Epithelial cell of proximal tubule (primary cell): ENCODE data around the gene BMPER. TPM values are rescaled to one million over a fixed set of nuclear protein-coding genes. Genes with fewer than 3 reads are reported as not detected.

Source experiments
- DNase-seq: peaks from one replicate; pipeline ENCODE4 v3.0.0-alpha.2; 2011; ENCODE audit warnings: low read depth
- H3K4me3 ChIP-seq: 2 replicates; pipeline ENCODE4 v1.5.1; 2011; ENCODE audit warnings: low read depth, mild to moderate bottlenecking, low read length
- CTCF ChIP-seq: conservative IDR thresholded peaks from 2 replicates; pipeline ENCODE4 v1.5.1; 2012; ENCODE audit warnings: low read depth, mild to moderate bottlenecking, low read length
- total RNA-seq: library from RNA; depleted of rRNA; stranded (reverse); fragments of >200 nt; gene quantifications from 2 replicates; pipeline ENCODE4 v1.2.3, GENCODE V29; 2015

Gene BMPER
- total RNA-seq, 1 donor from 2014 or later: 0.29 TPM

- no peak for TF ChIP-seq CTCF
- no peak for DNase-seq
- no peak overlapping the region for H3K4me3 ChIP-seq
Observed at GRCh38 chr7:34019301-34019790, 114.0 kb downstream of the BMPER start.

- H3K4me3 ChIP-seq: no peak overlapping the region
- DNase-seq: no peak
- no peak for TF ChIP-seq CTCF
Observed at GRCh38 chr7:34022626-34023025, 117.3 kb downstream of the BMPER start.

- no peak for DNase-seq
Observed at GRCh38 chr7:34025600-34025999, 120.3 kb downstream of the BMPER start.

GRCh38 chr7:34026481-34027190 lies 121.3 kb downstream of the BMPER start:
- H3K4me3 ChIP-seq: no peak overlapping the region
- TF ChIP-seq CTCF: no peak
- no peak for DNase-seq

More at GRCh38 chr7:34025600-34025999, 120.3 kb downstream of the BMPER start:
- no peak for TF ChIP-seq CTCF
- H3K4me3 ChIP-seq: no peak overlapping the region

GRCh38 chr7:34031156-34031555 lies 125.8 kb downstream of the BMPER start:
- H3K4me3 ChIP-seq: no peak overlapping the region
- TF ChIP-seq CTCF: no peak
- DNase-seq: no peak

GRCh38 chr7:34034728-34035127 lies 129.4 kb downstream of the BMPER start:
- no peak for DNase-seq
- no peak overlapping the region for H3K4me3 ChIP-seq
- no peak for TF ChIP-seq CTCF
